GM12874 (cell line): ENCODE results near the gene OGFR.

Experiments used
- CTCF ChIP-seq: IDR thresholded peaks from 2 replicates; pipeline ENCODE4 v1.5.1; 2011; ENCODE audit warnings: low read depth, mild to moderate bottlenecking, control low read depth, low read length, moderate library complexity; ENCODE audit not compliant: insufficient read depth

The OGFR gene

DNA sequence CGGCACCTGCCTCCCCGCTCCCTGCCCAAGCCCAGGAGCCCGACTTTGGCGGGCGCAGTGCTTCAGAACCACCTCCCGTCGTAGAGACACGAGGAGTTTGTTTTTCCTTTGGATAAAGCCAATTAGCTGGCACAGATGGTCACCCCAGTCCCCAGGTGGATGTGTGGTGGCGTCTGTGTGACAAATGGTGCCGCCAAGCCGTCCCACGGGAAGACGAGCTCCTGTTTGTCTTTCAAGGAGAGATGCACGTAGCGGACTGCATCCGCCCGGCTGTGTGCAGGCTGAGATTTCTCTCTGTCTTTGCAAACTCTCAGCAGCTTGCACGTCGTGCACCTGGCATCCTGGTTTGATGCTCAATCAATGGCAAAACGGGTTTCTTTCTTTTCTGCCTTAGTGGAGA lies 24.4 kb upstream of the OGFR start:
- TF ChIP-seq CTCF: no peak

DNA sequence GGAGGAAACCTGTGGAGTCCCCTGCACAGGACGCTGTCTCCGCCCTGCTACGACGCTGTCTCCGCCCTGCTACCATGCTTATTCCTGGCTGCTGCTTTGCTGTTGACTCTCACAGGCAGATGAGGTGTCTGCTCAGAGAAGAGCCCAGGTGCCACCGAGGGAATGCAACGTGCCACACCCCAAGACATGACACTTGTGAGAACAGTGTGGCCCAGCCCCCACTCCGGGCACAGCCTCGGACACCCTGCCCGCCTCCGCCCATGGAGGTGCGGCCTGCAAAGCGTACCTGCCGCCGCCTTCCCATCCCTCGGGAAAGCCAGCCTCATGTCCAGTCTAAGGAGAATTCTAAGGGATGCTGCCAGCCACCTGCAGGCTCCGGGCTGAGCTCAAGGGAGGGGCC lies 23.9 kb upstream of the OGFR start:
- TF ChIP-seq CTCF: no peak

DNA sequence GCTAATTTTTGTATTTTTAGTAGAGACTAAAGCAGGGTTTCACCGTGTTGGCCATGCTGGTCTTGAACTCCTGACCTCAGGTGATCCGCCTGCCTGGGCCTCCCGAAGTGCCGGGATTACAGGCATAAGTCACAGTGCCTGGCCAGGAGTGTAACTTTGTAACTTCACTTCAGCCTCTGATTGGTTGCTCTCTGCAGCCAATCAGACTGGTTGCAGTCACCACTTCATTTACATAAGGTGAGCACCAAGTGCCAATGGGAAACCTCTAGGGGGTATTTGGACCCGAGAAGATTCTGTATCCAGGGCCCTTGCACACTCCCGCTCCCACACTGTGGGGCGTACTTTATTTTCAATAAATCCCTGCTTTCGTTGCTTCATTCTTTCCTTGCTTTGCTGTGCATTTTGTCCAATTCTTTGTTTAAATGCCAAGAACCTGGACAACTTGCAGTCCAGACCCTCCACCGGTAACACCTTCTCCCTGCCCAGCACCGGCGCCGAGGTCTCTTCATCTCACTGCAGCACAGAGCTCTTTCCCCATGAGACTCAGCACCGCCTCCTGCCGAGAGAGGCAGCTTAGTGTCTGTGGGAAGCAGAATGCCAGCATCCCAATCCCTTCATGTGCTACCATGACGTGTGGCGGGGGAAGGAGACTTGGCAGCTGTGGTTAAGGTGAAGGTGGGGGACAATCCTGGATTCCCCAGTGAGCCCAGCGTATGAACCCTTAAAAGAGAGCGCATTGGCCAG lies 22.3 kb upstream of the OGFR start:
- 0 out of 2 replicates have a peak, but pooled peaks have one; percentile 15 for TF ChIP-seq CTCF

GRCh38 chr20:62782893-62783278 lies 21.7 kb upstream of the OGFR start:
- no peak for TF ChIP-seq CTCF

- TF ChIP-seq CTCF: no peak
Observed at GRCh38 chr20:62784497-62784896, 20.1 kb upstream of the OGFR start.

GRCh38 chr20:62785393-62785792 lies 19.2 kb upstream of the OGFR start:
- TF ChIP-seq CTCF: no peak

GRCh38 chr20:62786157-62786556 lies 18.5 kb upstream of the OGFR start:
- no peak for TF ChIP-seq CTCF
